HCT116 (cell line): ENCODE data around the gene TMEM121B. TPM values are rescaled to one million over a fixed set of nuclear protein-coding genes. Genes with fewer than 3 reads are reported as not detected.

ENCODE experiments used
- ATAC-seq: fragments of 200-7000 bp; cut with Tn5 transposase; 2 replicates; pipeline ENCODE4 v1.9.1; 2020; ENCODE audit warnings: mild to moderate bottlenecking, moderate library complexity
- BruUV-seq: library from RNA; stranded (reverse); fragments of 400-500 nt; replicated peaks from 2 replicates; lab custom pipeline; 2021; lab: Mats Ljungman, UMichigan
- CTCF ChIA-PET: fragments of 300-600 bp; sonication (Branson Sonifier 250); formaldehyde crosslinking; loops from one replicate; lab custom pipeline; 2021; ENCODE audit warnings: antibody characterized with exemption; lab: Charles Lee
- POLR2A ChIA-PET: fragments of 300-600, 350-600 bp; sonication (Branson Sonifier 250); formaldehyde crosslinking; loops from one replicate; lab custom pipeline; 2021; ENCODE audit warnings: antibody characterized with exemption; lab: Charles Lee
- RAD21 ChIA-PET, 2 experiments: fragments of 300-600 bp; sonication (Branson Sonifier 250); formaldehyde crosslinking; loops; one replicate each; lab custom pipeline; 2023; ENCODE audit warnings: low total read pairs in 2 of 2; ENCODE audit not compliant: uncharacterized antibody in 2 of 2, unreplicated experiment in 2 of 2, low non-redundant PET in 1 of 2; lab: Charles Lee
- DNase-seq: peaks from one replicate; pipeline ENCODE4 v3.0.0-alpha.2; 2010; ENCODE audit warnings: low read depth, low spot score
- H2AFZ ChIP-seq: fragments of 200-600 bp; shearing (Covaris generic), sonication (generic); 2 replicates; pipeline ENCODE4 v1.6.1; 2017; ENCODE audit warnings: low read depth, mixed run types, mixed read lengths, antibody characterized with exemption, low read length; ENCODE audit not compliant: poor library complexity, severe bottlenecking
- H3K27ac ChIP-seq: 2 replicates; pipeline ENCODE4 v1.5.1; 2012; ENCODE audit warnings: low read depth, low read length
- H3K27me3 ChIP-seq: fragments of 200-600 bp; sonication (generic); 2 replicates; pipeline ENCODE4 v1.6.1; 2016; ENCODE audit warnings: mixed run types, low read length, mixed read lengths; ENCODE audit not compliant: insufficient read depth
- H3K36me3 ChIP-seq, 2 experiments: fragments of 200-500 bp in 1 of 2; fragments of 200-600 bp in 1 of 2; sonication (Bioruptor generic) in 1 of 2; sonication (generic) in 1 of 2; 2 replicates each; pipeline versions ENCODE4 v1.5.1 to v1.6.1; 2014 to 2016; ENCODE audit warnings: low read length in 2 of 2, inconsistent platforms in 1 of 2, mixed read lengths in 1 of 2, mixed run types in 1 of 2; ENCODE audit not compliant: insufficient read depth in 2 of 2, control insufficient read depth in 1 of 2
- H3K4me1 ChIP-seq, 2 experiments: fragments of 200-600 bp in 1 of 2; sonication (generic) in 1 of 2; 2 replicates each; pipeline versions ENCODE4 v1.5.1 to v1.6.1; 2012 to 2017; ENCODE audit warnings: low read length in 2 of 2, inconsistent platforms in 1 of 2, mild to moderate bottlenecking in 1 of 2, mixed read lengths in 1 of 2, mixed run types in 1 of 2, moderate library complexity in 1 of 2; ENCODE audit not compliant: insufficient read depth in 2 of 2, control insufficient read depth in 1 of 2
- H3K4me2 ChIP-seq: fragments of 200-600 bp; sonication (generic); 2 replicates; pipeline ENCODE4 v1.6.1; 2017; ENCODE audit warnings: mixed run types, low read length, mixed read lengths
- H3K4me3 ChIP-seq, 2 experiments: fragments of 200-600 bp in 1 of 2; sonication (generic) in 1 of 2; replicated peaks in 1 of 2; 2 replicates each; pipeline ENCODE4 v1.5.1; 2011 to 2016; ENCODE audit warnings: low read length in 2 of 2, control low read depth in 1 of 2, low read depth in 1 of 2, mild to moderate bottlenecking in 1 of 2, mixed read lengths in 1 of 2, mixed run types in 1 of 2
- H3K79me2 ChIP-seq: fragments of 200-600 bp; sonication (generic); 2 replicates; pipeline ENCODE4 v1.6.1; 2017; ENCODE audit warnings: mild to moderate bottlenecking, mixed run types, low read length, moderate library complexity, mixed read lengths; ENCODE audit not compliant: insufficient read depth
- H3K9ac ChIP-seq: fragments of 200-600 bp; sonication (generic); 2 replicates; pipeline ENCODE4 v1.6.1; 2016; ENCODE audit warnings: low read length, mixed read lengths
- H3K9me2 ChIP-seq: fragments of 200-600 bp; sonication (generic), shearing (Covaris generic); 2 replicates; pipeline ENCODE4 v1.6.1; 2017; ENCODE audit warnings: mixed run types, mild to moderate bottlenecking, moderate library complexity; ENCODE audit not compliant: insufficient read depth
- H3K9me3 ChIP-seq, 2 experiments: fragments of 200-500 bp in 1 of 2; fragments of 200-600 bp in 1 of 2; sonication (Bioruptor generic) in 1 of 2; sonication (generic) in 1 of 2; 2 replicates each; pipeline ENCODE4 v1.6.1; 2014 to 2017; ENCODE audit warnings: low read length in 2 of 2, mixed read lengths in 2 of 2, inconsistent platforms in 1 of 2, low read depth in 1 of 2, mild to moderate bottlenecking in 1 of 2, mixed run types in 1 of 2, moderate library complexity in 1 of 2; ENCODE audit not compliant: control insufficient read depth in 1 of 2, insufficient read depth in 1 of 2
- H4K20me1 ChIP-seq: fragments of 200-600 bp; sonication (generic), shearing (Covaris generic); 2 replicates; pipeline ENCODE4 v1.6.1; 2017; ENCODE audit warnings: mixed run types, mild to moderate bottlenecking, moderate library complexity; ENCODE audit not compliant: insufficient read depth
- CTCF ChIP-seq, 3 experiments: fragments of 200-600 bp in 1 of 3; sonication (generic) in 1 of 3; IDR thresholded peaks in 2 of 3; conservative IDR thresholded peaks in 1 of 3; 2 replicates each; pipeline ENCODE4 v1.5.1; 2012 to 2017; ENCODE audit warnings: low read depth in 2 of 3, low read length in 2 of 3, antibody characterized with exemption in 1 of 3, borderline replicate concordance in 1 of 3, control low read depth in 1 of 3, mild to moderate bottlenecking in 1 of 3, mixed read lengths in 1 of 3, mixed run types in 1 of 3, moderate library complexity in 1 of 3; ENCODE audit not compliant: insufficient read depth in 1 of 3
- EGR1 ChIP-seq: IDR thresholded peaks from 2 replicates; pipeline ENCODE4 v1.6.1; 2012; ENCODE audit warnings: low read depth
- ELF1 ChIP-seq: IDR thresholded peaks from 2 replicates; pipeline ENCODE4 v1.6.1; 2012; ENCODE audit warnings: low read depth, borderline replicate concordance
- POLR2A ChIP-seq: IDR thresholded peaks from 2 replicates; pipeline ENCODE4 v1.7.0; 2011; ENCODE audit warnings: borderline replicate concordance; ENCODE audit not compliant: insufficient read depth, insufficient read length; ENCODE audit errors: extremely low read depth
- SP1 ChIP-seq: IDR thresholded peaks from 2 replicates; pipeline ENCODE4 v1.6.1; 2012; ENCODE audit warnings: low read depth
- TCF7L2 ChIP-seq: IDR thresholded peaks from 2 replicates; pipeline ENCODE4 v1.7.0; 2011; ENCODE audit warnings: borderline replicate concordance, inconsistent platforms; ENCODE audit not compliant: insufficient read depth, insufficient read length; ENCODE audit errors: extremely low read depth
- intact Hi-C: fragments of 100-400 bp; cut with micrococcal nuclease; formaldehyde crosslinking; loops from 2 replicates; pipeline ENCODE4 v1.10.0; 2022
- total RNA-seq: library from RNA; stranded (reverse); gene quantifications from one replicate; pipeline ENCODE4 v1.2.1, GENCODE V29; 2021; ENCODE audit not compliant: unreplicated experiment
- TF ChIP-seq, protein P1 (sequence below): IDR thresholded peaks from 2 replicates; pipeline ENCODE4 v1.6.1; 2011; ENCODE audit warnings: mild to moderate bottlenecking, low read length, moderate library complexity; ENCODE audit not compliant: insufficient replicate concordance; ENCODE audit errors: extremely low read depth
- TF ChIP-seq, protein P2 (sequence below): IDR thresholded peaks from 2 replicates; pipeline ENCODE4 v1.6.1; 2012

Gene TMEM121B
- total RNA-seq, 1 experiment from 2014 or later, result 0.57 TPM

DNA sequence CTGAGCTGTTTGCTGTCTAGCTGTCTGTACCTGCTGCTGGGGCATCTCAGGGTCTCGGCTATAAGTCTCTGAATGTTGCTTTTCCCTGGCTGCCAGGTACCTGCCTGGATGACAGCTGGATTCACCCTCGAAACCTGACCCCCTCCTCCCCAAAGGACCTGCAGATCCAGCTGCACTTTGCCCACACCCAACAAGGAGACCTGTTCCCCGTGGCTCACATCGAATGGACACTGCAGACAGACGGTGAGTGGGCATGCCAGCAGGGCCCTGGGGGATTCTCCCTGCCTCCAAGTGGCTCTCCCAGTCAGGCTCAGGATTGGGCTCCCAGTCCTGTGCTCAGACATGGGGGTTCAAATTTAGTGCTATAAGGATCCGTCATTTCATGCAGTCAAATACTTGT lies 23.5 kb downstream of the TMEM121B start:
- Histone ChIP-seq H4K20me1 (no peaks in the 10 kb centered on the region), H3K36me3 (peaks cover 21 to 23% of the 10 kb centered on the region in 2 experiments; a peak in 2 of 4 replicates), H3K27ac (no peak overlapping the region), H3K4me3 (no peak overlapping the region), H3K4me1 (no peaks in the 10 kb centered on the region), H3K9me2 (no peaks in the 10 kb centered on the region), H3K9ac (no peak overlapping the region), H3K4me2 (no peak overlapping the region), H2AFZ (no peak overlapping the region), H3K27me3 (no peaks in the 10 kb centered on the region), H3K79me2 (peaks cover 12% of the 10 kb centered on the region), H3K9me3 (no peaks in the 10 kb centered on the region)
- intact Hi-C loops, result loop anchor here (5.0 kb wide), 1 partner anchor 55 kb away; no protein-coding TSS in a partner anchor
- no TSS peak for BruUV-seq
- no peak for ATAC-seq
- ChIA-PET CTCF (no interaction called here), RAD21 (no interaction called here), POLR2A (no interaction called here)
- DNase-seq, result no peak
- TF ChIP-seq, protein P1, sequence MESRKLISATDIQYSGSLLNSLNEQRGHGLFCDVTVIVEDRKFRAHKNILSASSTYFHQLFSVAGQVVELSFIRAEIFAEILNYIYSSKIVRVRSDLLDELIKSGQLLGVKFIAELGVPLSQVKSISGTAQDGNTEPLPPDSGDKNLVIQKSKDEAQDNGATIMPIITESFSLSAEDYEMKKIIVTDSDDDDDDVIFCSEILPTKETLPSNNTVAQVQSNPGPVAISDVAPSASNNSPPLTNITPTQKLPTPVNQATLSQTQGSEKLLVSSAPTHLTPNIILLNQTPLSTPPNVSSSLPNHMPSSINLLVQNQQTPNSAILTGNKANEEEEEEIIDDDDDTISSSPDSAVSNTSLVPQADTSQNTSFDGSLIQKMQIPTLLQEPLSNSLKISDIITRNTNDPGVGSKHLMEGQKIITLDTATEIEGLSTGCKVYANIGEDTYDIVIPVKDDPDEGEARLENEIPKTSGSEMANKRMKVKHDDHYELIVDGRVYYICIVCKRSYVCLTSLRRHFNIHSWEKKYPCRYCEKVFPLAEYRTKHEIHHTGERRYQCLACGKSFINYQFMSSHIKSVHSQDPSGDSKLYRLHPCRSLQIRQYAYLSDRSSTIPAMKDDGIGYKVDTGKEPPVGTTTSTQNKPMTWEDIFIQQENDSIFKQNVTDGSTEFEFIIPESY, result no peak
- TF ChIP-seq, protein P2, sequence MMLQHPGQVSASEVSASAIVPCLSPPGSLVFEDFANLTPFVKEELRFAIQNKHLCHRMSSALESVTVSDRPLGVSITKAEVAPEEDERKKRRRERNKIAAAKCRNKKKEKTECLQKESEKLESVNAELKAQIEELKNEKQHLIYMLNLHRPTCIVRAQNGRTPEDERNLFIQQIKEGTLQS, result no peak
- TF ChIP-seq TCF7L2, result no peak

- POLR2A ChIA-PET, result no interaction called here
- TF ChIP-seq SP1 (no peak), POLR2A (no peak), ELF1 (no peak), EGR1 (no peak), CTCF (IDR thresholded peaks at IDR 0.05 in 2 of 3, conservative IDR thresholded peaks at IDR 0.05 in 1 of 3; ENCODE audit: borderline replicate concordance in 1 of 3, insufficient read depth in 1 of 3, low read depth in 2 of 3, low read length in 2 of 3) (no peak)
- TF ChIP-seq, protein P1, result no peak
Measured at GRCh38 chr22:17097062-17097461, 24.1 kb downstream of the TMEM121B start.

More at GRCh38 chr22:17097062-17097461, 24.1 kb downstream of the TMEM121B start:
- H3K4me3 ChIP-seq, result no peak overlapping the region
- no peak overlapping the region for H3K27ac ChIP-seq
- DNase-seq (no peak), ATAC-seq (no peak)
- H2AFZ ChIP-seq, result no peak overlapping the region
- H3K9me3 ChIP-seq, result no peaks in the 10 kb centered on the region
- no peak overlapping the region for H3K4me2 ChIP-seq
- ChIA-PET CTCF (no interaction called here), RAD21 (no interaction called here)
- no peak overlapping the region for H3K9ac ChIP-seq
- peaks cover 18% of the 10 kb centered on the region for H3K79me2 ChIP-seq
- H3K27me3 ChIP-seq, result no peaks in the 10 kb centered on the region
- no peaks in the 10 kb centered on the region for H3K9me2 ChIP-seq
- no peaks in the 10 kb centered on the region for H3K4me1 ChIP-seq
- intact Hi-C loops, result loop anchor here (5.0 kb wide), 1 partner anchor 55 kb away; no protein-coding TSS in a partner anchor
- H4K20me1 ChIP-seq, result no peaks in the 10 kb centered on the region
- H3K36me3 ChIP-seq, result peaks cover 17 to 19% of the 10 kb centered on the region in 2 experiments; a peak in 2 of 4 replicates
- BruUV-seq, result no TSS peak
